ENCODE results near the gene CGNL1. TPM values are rescaled to one million over a fixed set of nuclear protein-coding genes. Genes with fewer than 3 reads are reported as not detected.

The CGNL1 gene
- total and polyA plus RNA-seq, 8 donors: 26.5 to 68.1 (median 34.5) TPM

GRCh38 chr15:57571725-57572124 is 195.4 kb downstream of the CGNL1 start:
- no peak for DNase-seq
- no peak for ATAC-seq
- Histone ChIP-seq H3K27ac (no peak overlapping the region), H3K4me1 (no peaks in the 10 kb centered on the region), H3K4me3 (no peak overlapping the region), H3K36me3 (no peaks in the 10 kb centered on the region), H3K9me3 (no peaks in the 10 kb centered on the region), H3K27me3 (no peaks in the 10 kb centered on the region)
- TF ChIP-seq CTCF (IDR thresholded peaks at IDR 0.05): no peak
- intact Hi-C loops (cut with DNase I): no loop called here

GRCh38 chr15:57572468-57572867 is 196.2 kb downstream of the CGNL1 start:
- Histone ChIP-seq H3K36me3 (no peaks in the 10 kb centered on the region), H3K4me3 (no peak overlapping the region), H3K27ac (no peak overlapping the region), H3K9me3 (no peaks in the 10 kb centered on the region), H3K27me3 (no peaks in the 10 kb centered on the region), H3K4me1 (no peaks in the 10 kb centered on the region)
- no peak for ATAC-seq
- DNase-seq: no peak
- intact Hi-C loops (cut with DNase I): no loop called here
- no peak for TF ChIP-seq CTCF (IDR thresholded peaks at IDR 0.05)

GRCh38 chr15:57573151-57573550 is 196.8 kb downstream of the CGNL1 start:
- intact Hi-C loops (cut with DNase I): no loop called here
- Histone ChIP-seq H3K27ac (no peak overlapping the region), H3K4me1 (no peaks in the 10 kb centered on the region), H3K9me3 (no peaks in the 10 kb centered on the region), H3K36me3 (no peaks in the 10 kb centered on the region), H3K4me3 (no peak overlapping the region), H3K27me3 (no peaks in the 10 kb centered on the region)
- TF ChIP-seq CTCF (IDR thresholded peaks at IDR 0.05): no peak
- ATAC-seq: no peak
- DNase-seq: no peak

- Histone ChIP-seq H3K4me1 (no peaks in the 10 kb centered on the region), H3K27me3 (no peaks in the 10 kb centered on the region), H3K27ac (no peak overlapping the region), H3K4me3 (no peak overlapping the region), H3K9me3 (no peaks in the 10 kb centered on the region), H3K36me3 (no peaks in the 10 kb centered on the region)
- ATAC-seq (no peak), DNase-seq (no peak)
- no peak for TF ChIP-seq CTCF (IDR thresholded peaks at IDR 0.05)
- intact Hi-C loops (cut with DNase I): no loop called here
These were observed 199.1 kb downstream of the CGNL1 start for GRCh38 chr15:57575363-57575762.

- no peaks in the 10 kb centered on the region for H3K36me3 ChIP-seq
- peak overlapping the region in 1 of 2 donors; percentile 35 for H3K27ac ChIP-seq
- H3K9me3 ChIP-seq: peaks cover 0 to 11% of the 10 kb centered on the region in 2 donors
- ATAC-seq (no peak), DNase-seq (peak in 1 of 4 donors; percentile 12)
- H3K27me3 ChIP-seq: no peaks in the 10 kb centered on the region
- TF ChIP-seq CTCF (IDR thresholded peaks at IDR 0.05): no peak
- intact Hi-C loops (cut with DNase I): no loop called here
- H3K4me3 ChIP-seq: no peak overlapping the region
- H3K4me1 ChIP-seq: no peaks in the 10 kb centered on the region
These were observed 202.1 kb downstream of the CGNL1 start for GRCh38 chr15:57578288-57578900.

All from left lung (tissue), 10 donors.